ENCODE data around the gene CCNJ.

DNA sequence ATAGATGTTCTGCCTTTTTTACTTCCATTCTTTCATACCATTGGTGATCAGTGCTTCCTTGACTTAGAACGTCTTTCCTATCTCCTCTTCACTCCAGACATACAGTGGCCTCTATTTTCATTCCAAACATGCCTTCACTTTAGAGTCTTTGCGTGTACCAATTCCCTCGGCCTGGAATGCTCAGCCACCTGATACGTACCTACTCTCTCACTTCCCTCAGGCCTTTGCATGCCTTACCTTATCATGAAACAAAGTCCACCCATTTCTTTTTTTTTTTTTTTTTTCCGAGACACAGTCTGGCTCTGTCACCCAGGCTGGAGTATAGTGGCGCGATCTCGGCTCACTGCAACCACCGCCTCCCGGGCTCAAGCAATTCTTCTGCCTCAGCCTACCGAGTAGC is 2.2 kb upstream of the CCNJ start:
- TF ChIP-seq, protein P1, sequence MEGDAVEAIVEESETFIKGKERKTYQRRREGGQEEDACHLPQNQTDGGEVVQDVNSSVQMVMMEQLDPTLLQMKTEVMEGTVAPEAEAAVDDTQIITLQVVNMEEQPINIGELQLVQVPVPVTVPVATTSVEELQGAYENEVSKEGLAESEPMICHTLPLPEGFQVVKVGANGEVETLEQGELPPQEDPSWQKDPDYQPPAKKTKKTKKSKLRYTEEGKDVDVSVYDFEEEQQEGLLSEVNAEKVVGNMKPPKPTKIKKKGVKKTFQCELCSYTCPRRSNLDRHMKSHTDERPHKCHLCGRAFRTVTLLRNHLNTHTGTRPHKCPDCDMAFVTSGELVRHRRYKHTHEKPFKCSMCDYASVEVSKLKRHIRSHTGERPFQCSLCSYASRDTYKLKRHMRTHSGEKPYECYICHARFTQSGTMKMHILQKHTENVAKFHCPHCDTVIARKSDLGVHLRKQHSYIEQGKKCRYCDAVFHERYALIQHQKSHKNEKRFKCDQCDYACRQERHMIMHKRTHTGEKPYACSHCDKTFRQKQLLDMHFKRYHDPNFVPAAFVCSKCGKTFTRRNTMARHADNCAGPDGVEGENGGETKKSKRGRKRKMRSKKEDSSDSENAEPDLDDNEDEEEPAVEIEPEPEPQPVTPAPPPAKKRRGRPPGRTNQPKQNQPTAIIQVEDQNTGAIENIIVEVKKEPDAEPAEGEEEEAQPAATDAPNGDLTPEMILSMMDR (IDR thresholded peaks at IDR 0.05 in 2 of 3, conservative IDR thresholded peaks at IDR 0.05 in 1 of 3; ENCODE audit: insufficient read depth in 2 of 3, low read depth in 1 of 3, low read length in 3 of 3), result no peak
- TF ChIP-seq, protein P2, sequence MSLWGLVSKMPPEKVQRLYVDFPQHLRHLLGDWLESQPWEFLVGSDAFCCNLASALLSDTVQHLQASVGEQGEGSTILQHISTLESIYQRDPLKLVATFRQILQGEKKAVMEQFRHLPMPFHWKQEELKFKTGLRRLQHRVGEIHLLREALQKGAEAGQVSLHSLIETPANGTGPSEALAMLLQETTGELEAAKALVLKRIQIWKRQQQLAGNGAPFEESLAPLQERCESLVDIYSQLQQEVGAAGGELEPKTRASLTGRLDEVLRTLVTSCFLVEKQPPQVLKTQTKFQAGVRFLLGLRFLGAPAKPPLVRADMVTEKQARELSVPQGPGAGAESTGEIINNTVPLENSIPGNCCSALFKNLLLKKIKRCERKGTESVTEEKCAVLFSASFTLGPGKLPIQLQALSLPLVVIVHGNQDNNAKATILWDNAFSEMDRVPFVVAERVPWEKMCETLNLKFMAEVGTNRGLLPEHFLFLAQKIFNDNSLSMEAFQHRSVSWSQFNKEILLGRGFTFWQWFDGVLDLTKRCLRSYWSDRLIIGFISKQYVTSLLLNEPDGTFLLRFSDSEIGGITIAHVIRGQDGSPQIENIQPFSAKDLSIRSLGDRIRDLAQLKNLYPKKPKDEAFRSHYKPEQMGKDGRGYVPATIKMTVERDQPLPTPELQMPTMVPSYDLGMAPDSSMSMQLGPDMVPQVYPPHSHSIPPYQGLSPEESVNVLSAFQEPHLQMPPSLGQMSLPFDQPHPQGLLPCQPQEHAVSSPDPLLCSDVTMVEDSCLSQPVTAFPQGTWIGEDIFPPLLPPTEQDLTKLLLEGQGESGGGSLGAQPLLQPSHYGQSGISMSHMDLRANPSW (CRISPR knock-in tag; IDR thresholded peaks at IDR 0.05), result no peak
- no peak for TF ChIP-seq EWSR1 (IDR thresholded peaks at IDR 0.05; ENCODE audit: borderline replicate concordance, low read depth, partially characterized antibody)
- TF ChIP-seq RAD21 (CRISPR knock-in tag; conservative IDR thresholded peaks at IDR 0.05 in 1 of 2, IDR thresholded peaks at IDR 0.05 in 1 of 2), result no peak
- no peak for TF ChIP-seq MEF2D (tag; conservative IDR thresholded peaks at IDR 0.05; ENCODE audit: low read depth)
- TF ChIP-seq, protein P3, sequence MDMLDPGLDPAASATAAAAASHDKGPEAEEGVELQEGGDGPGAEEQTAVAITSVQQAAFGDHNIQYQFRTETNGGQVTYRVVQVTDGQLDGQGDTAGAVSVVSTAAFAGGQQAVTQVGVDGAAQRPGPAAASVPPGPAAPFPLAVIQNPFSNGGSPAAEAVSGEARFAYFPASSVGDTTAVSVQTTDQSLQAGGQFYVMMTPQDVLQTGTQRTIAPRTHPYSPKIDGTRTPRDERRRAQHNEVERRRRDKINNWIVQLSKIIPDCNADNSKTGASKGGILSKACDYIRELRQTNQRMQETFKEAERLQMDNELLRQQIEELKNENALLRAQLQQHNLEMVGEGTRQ (CRISPR knock-in tag; IDR thresholded peaks at IDR 0.05), result no peak
- no peak for TF ChIP-seq ZBTB7A (IDR thresholded peaks at IDR 0.05; ENCODE audit: borderline replicate concordance, control insufficient read depth, low read depth, low read length)
- TF ChIP-seq SMARCE1 (IDR thresholded peaks at IDR 0.05), result no peak
- no peak for TF ChIP-seq EZH2 (IDR thresholded peaks at IDR 0.05; ENCODE audit: borderline replicate concordance, low read depth, low read length)
- TF ChIP-seq POLR2A (conservative IDR thresholded peaks at IDR 0.05), result no peak
- no peak for TF ChIP-seq BHLHE40 (IDR thresholded peaks at IDR 0.05; ENCODE audit: low read length)
- TF ChIP-seq, protein P4, sequence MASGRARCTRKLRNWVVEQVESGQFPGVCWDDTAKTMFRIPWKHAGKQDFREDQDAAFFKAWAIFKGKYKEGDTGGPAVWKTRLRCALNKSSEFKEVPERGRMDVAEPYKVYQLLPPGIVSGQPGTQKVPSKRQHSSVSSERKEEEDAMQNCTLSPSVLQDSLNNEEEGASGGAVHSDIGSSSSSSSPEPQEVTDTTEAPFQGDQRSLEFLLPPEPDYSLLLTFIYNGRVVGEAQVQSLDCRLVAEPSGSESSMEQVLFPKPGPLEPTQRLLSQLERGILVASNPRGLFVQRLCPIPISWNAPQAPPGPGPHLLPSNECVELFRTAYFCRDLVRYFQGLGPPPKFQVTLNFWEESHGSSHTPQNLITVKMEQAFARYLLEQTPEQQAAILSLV (tag; IDR thresholded peaks at IDR 0.05), result no peak
- no peak for TF ChIP-seq ZNF24 (IDR thresholded peaks at IDR 0.05)

Measured in K562 (cell line).